ENCODE data around the gene WNK1. TPM values are rescaled to one million over a fixed set of nuclear protein-coding genes. Genes with fewer than 3 reads are reported as not detected.
"Not testable (repeated sequence)": the region's sequence is repeated elsewhere in the genome, so short reads cannot be mapped to it uniquely, and the experiment has no call there.

Gene WNK1
- total RNA-seq, 1 donor from 2014 or later: 333 TPM

DNA sequence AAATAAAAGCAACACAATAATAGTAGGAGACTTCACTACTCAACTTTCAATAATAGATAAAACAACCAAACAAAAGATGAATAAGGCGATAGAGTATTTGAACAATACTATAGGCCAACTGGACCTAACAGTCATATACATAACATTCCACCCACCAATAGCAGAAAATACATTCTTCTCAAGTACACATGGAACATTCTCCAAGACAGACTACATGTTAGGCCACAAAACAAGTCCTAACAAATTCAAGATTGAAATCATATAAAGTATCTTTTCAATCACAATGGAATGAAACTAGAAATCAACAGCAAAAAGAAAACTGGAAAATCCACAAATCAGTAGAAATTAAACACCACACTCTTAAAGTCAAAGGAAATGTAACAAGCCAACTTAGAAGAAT, 168.3 kb downstream of the WNK1 start:
- ATAC-seq (no peak), DNase-seq (no peak)
- intact Hi-C loops (cut with micrococcal nuclease): no loop called here

DNA sequence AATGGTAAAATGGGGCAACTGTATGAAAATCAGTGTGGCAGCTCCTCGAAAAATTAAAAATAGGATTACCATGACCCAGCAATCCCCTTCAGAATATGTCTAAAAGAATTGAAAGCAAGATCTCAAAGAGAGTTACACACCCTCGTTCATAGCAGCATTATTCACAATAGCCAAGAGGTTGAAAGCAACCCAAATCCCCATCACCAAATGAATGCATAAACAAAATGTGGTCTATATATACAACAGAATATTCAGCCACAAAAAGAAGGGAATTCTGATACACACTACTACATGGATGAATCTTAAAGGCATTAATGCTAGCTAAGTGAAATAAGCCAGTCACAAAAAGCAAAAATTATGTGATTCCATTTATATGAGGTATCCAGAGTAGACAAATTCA, 169.9 kb downstream of the WNK1 start:
- DNase-seq: no peak
- intact Hi-C loops (cut with micrococcal nuclease): no loop called here

DNA sequence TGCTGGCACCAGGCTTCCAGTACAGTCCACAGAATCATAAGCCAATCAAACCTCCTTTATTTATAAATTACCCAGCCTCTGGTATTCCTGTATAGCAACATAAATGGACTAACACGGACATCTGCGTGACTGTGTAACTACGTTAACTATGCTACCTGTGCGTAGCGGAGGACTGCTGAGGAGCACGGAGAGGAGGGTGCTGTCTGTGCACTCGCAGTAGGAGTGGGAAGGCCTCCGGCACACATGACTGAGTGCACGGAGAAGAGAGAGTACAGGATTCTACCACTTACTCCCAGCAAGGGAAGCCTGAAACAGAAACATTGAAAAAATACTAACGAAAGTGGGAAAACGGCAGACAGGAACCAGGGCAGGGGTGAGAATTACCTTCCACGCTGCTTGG, 174.3 kb downstream of the WNK1 start:
- ATAC-seq: no peak
- DNase-seq: no peak
- intact Hi-C loops (cut with micrococcal nuclease): no loop called here

More for the DNA sequence above, 169.9 kb downstream of the WNK1 start:
- no peak for ATAC-seq

DNA sequence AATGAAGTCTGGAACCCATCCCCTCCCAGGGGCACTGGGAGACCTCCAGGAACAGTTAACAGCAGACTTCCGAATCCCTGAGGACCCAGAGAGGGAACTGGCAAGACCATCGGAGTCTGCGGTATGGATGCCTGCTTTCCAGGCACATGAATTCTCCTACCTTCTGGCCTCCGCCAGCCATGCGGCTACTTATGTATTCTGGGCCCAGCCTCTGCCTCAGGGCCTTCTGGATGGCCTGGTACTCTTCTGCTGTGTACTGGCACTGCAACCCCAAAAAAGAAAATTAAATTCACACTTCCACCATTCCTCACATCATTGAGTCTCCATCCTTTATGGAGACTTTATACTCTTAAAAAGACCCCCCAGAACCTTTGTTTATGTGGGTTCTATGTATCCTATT, 178.7 kb downstream of the WNK1 start:
- ATAC-seq (no peak), DNase-seq (no peak)
- intact Hi-C loops (cut with micrococcal nuclease): no loop called here

DNA sequence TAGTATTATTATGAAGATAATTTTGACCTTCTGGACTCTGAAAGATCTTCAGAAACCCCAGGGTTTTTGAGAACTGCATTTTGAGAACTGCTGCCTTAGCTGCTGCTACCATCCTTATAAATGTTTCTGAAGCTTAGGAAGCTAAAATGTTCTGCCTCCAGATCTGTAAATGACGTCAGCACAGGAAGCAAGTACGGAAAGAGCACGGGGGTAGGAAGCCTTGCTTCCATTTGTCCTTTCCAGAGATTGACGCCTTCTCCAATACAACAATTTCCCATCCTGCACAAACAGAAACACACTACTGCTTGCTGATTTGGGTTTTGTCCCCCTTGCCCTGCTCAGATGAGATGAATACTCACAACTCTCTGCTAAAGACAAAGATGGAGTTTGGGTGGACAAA, 179.2 kb downstream of the WNK1 start:
- ATAC-seq (no peak), DNase-seq (no peak)
- intact Hi-C loops (cut with micrococcal nuclease): no loop called here

DNA sequence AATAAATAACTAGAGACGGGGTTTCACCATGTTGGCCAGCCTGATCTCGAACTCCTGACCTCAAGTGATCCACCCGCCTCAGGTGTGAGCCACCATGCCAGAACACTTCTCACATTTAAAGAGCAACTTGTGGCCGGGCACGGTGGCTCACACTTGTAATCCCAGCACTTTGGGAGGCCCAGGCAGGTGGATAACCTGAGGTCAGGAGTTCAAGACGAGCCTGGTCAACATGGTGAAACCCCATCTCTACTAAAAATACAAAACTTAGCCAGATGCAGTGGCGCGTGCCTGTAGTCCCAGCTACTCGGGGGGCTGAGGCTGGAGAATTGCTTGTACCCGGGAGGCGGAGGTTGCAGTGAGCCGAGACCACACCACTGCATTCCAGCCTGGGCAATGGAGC, 183.5 kb downstream of the WNK1 start:
- ATAC-seq; intact Hi-C loops (cut with micrococcal nuclease); DNase-seq: not testable (repeated sequence)

DNA sequence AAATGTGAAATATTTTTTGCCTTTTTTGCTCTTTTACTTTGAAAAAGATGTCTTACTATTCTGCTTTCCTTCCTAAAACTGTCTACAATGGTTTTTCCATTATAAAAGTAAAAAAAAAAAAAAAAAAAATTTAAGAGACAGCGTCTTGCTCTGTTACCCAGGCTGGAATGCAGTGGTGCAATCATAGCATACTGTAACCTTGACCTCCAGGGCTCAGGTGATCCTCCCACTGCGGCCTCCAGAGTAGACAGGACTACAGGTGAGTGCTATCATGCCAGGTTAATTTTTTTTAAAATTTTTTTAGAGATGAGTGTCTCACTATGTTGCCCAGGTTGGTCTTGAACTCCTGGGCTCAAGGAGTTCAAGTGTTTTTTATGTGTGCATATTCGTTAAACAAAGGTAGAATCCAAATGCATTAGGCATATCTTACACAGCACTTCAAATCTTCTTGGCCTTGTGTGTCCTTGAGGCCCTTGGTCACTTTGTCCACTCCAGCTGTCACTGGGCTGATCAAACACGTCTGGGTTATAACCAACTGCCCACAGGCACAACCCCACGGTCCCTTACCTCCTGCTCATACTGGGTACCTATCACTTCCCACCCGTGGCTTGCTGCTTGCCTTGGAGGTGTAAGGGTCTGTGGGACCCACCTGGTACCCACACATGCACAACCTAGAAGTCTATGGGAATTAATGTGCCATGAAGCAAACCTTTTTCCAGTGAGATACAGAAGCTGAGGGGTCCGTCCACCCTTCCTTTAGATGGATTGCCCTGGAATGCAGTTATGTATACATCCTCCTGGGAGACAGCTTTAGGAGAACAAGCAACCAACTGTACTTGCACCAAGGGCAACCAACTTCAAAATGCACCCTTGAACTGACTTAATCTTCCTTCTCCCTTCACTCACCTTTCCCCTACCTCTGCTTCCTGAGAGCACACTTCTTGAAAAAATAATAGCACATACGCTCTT, 184.3 kb downstream of the WNK1 start:
- no peak for DNase-seq
- no peak for ATAC-seq
- intact Hi-C loops (cut with micrococcal nuclease): no loop called here

DNA sequence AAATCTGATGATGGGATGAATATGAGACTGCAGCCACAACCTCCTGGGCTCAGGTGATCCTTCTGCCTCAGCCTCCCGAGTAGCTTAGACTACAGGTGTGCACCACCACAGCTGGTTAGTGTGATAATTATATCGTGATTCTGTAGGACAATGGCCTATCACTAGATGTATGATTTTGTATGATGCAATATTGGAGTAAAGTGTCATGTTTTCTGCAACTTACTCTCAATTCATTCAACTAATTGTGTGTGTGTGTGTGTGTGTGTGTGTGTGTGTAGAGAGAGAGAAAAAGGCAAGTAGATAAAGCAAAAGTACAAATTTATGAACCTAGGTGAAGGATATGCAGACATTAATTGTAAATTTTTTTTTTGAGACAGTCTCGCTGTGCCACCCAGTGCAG, 186.4 kb downstream of the WNK1 start:
- DNase-seq: no peak
- ATAC-seq: no peak
- intact Hi-C loops (cut with micrococcal nuclease): no loop called here

DNA sequence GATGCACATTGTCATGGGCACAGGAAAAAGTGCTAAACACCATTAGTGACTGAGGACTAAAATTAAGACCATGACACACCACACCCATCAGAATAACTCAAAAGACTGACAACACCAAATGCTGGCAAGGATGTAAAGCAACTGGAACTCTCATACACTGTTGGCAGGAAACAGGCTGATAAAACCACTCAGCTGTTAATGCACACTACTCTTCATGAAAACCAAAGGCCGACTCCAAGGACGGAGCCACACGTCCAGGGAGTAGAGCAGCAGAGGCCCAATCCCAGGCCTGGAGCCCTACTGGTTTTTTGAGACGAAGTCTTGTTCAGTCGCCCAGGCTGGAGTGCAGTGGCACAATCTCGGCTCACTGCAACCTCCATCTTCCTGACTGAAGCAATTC, 190.7 kb downstream of the WNK1 start:
- DNase-seq (peak; percentile 44), ATAC-seq (peak; percentile 94)
- intact Hi-C loops (cut with micrococcal nuclease): no loop called here

DNA sequence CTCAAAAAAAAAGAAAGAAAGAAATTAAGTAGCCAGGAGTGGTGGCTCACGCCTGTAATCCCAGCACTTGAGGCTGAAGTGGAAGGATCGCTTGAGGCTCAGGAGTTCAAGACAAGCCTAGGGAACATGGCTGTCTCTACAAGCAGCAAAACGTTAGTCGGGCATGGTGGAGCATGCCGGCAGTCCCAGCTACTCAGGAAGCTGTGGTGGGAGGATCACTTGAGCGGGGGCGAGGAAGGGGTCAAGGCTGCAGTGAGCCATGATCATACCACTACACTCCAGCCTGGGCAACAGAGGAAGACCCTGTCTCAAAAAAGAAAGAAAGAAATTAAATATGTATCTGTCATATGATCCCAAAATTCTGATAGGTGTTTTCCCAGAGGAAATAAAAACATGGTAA, 191.8 kb downstream of the WNK1 start:
- ATAC-seq (no peak), DNase-seq (no peak)
- intact Hi-C loops (cut with micrococcal nuclease): no loop called here

DNA sequence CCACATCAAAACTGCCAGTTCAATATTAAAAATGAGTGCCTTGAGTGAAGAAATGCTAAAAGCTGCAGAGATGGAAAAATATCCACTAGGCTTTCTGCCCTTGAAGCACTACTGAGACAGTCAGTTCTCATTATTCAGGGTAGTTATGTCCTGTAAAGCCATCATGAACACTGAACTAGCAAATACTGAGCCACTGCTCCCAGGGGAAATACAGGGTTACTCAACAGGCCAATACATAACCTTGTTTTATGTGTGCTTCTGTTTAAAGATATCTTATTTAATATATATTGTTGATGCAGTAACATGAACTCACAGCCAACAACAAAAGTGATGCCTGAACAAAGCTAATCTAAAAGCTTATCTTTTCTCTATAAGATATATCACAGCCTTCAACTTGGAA, 193.8 kb downstream of the WNK1 start:
- ATAC-seq: no peak
- intact Hi-C loops (cut with micrococcal nuclease): no loop called here

DNA sequence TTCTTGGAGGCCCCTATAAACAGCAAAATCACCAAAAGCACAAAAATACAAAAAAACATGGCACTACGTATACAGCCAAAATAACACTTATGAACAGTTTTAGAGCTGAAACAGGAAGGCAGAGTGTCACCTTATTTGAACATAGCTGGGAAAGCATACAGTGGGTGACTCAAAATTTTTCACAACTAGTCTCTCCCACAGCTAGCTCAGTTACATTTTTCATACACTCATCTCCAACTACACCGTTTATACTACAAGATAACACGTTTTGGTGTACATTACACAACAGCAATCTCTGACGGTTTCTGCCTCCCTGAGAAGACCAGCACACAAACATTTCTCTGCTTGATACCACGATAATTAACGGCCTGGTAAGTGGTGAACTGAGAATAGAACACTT, 194.3 kb downstream of the WNK1 start:
- no peak for ATAC-seq
- intact Hi-C loops (cut with micrococcal nuclease): no loop called here

More for the DNA sequence above, 193.8 kb downstream of the WNK1 start:
- no peak for DNase-seq

DNA sequence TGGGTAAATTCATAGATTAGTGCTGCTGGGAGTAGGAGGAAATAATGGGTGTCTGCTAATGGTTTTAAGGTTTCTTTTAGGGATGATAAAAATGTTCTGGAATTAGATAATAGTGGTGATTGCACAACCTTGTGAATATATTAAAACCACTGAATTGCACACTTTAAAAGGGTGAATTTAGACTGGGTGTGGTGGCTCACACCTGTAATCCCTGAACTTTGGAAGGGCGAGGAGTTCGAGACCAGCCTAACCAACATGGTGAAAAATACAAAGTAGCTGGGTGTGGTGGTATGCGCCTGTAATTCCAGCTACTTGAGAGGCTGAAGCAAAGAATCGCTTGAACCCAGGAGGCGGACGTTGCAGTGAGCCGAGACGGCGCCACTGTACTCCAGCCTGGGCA, 195.9 kb downstream of the WNK1 start:
- ATAC-seq (no peak), DNase-seq (no peak)
- intact Hi-C loops (cut with micrococcal nuclease): no loop called here

More for the DNA sequence above, 194.3 kb downstream of the WNK1 start:
- no peak for DNase-seq

DNA sequence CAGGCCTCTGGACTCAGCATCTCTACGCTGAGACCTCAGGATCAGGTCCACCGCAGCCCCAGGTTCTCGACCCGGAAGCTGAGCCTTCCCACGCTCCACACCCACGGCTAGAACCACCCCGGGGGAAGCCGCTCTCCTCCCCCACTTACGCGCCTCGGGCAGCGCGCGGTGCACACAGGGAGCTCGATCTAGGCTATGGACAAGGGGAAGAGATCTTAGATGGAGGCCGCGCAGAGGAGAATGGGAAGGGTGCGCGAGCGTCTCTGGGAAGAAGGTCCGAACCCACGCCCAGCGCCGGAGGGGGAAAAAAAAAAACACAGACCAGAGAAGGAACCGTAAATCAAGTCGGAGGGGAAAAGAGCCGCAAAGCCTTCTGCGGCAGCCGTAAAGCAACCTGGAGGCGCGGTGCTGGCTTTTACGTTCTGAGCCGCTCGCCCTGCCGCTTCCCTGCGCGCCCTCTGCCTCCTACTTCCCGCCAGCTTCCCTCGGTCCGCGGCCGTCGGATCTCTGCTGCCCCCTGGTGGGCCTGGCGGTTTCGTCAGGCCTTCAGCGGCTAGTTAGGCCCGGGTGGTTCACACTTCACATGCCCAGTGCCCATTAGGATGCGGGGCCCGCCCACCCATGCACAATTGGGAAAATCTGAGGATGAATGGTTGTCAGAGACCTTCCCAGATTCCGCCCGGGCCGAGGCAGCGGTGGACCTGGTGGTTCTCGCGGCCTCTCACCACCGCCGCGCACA, 197.2 kb downstream of the WNK1 start, which contains the start of gene RAD52:
RAD52 (minus strand) TSS at position 242 of the 739 bp plus-strand sequence. CDS start 16,636 bp downstream, outside the sequence.
- intact Hi-C loops (cut with micrococcal nuclease): no loop called here
- DNase-seq (peak; percentile 99), ATAC-seq (peak; percentile 97)

DNA sequence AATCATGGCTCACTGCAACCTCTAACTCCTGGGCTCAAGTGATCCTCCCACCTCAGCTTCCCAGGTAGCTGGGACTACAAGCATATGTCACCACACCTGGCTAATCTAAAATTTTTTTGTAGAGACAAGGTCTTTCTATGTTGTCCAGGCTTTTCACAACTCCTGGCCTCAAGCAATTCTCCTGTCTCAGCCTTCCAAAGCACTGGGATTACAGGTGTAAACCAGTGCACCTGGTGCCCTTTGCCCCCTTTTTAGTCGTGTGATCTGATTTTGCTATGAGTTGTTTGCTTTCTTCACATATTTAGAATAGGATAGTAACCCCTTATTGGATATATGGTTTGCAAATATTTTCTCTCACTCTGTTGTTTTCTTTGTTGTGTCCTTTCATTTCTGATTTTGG, 198.8 kb downstream of the WNK1 start:
- ATAC-seq: no peak
- no peak for DNase-seq
- intact Hi-C loops (cut with micrococcal nuclease): no loop called here

DNA sequence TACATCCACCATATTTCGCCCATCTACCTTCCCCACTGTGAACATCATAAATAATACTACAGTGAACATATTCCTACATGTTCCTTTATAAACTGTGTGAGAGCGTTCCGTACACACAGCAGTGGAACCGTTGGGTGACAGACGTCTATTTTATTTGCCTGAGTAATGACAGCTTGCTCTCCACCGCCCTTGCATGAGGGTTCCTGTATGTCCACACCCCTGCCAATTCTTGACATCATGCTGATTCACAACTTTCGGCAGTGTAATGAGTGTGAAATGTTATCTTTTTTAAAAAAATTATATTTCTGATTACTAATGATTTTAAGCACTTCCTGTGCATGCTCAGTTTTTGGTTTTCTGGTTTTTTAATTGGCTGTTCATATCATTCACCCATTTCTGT, 201.4 kb downstream of the WNK1 start:
- DNase-seq: no peak

DNA sequence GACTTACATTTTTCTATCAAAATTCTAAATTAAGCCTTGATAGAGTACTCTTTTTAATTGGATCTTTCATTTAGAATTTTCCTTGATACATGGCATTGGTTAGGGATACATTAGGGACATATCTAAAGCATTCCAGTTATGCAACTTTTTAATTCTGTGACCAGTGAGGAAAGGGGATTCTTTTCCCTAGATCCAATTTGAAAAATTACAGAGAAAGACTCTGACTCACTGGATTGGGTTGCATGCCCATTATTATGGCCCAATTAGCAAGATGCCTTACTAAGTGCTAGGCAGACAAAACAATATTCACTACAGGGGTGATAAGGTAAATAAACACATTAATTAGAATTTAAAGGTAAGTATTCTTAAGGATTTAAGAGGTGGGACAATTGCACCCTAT, 202.4 kb downstream of the WNK1 start:
- DNase-seq: no peak
- intact Hi-C loops (cut with micrococcal nuclease): no loop called here

More for the DNA sequence above, 201.4 kb downstream of the WNK1 start:
- ATAC-seq: no peak
- intact Hi-C loops (cut with micrococcal nuclease): no loop called here

DNA sequence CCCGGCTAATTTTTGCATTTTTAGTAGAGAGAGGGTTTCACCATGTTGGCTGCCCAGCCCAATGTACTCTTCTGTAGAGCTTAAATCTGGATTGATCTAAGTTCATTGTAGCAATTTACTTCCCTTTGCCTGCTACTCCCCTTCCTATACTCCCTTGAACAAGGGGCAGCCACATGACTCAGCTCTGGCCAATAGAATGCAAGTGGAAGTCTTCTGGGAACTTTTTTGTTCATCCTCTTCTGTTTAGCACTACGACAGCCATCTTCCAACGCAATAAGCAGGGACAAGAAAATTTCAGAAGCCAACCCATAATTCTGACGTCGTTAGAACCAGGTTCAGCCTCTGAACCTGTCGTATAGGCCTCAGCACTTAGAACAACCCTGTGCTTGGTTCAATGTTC, 203.6 kb downstream of the WNK1 start:
- intact Hi-C loops (cut with micrococcal nuclease): no loop called here
- DNase-seq (no peak), ATAC-seq (no peak)

More for the DNA sequence above, 202.4 kb downstream of the WNK1 start:
- ATAC-seq: no peak

DNA sequence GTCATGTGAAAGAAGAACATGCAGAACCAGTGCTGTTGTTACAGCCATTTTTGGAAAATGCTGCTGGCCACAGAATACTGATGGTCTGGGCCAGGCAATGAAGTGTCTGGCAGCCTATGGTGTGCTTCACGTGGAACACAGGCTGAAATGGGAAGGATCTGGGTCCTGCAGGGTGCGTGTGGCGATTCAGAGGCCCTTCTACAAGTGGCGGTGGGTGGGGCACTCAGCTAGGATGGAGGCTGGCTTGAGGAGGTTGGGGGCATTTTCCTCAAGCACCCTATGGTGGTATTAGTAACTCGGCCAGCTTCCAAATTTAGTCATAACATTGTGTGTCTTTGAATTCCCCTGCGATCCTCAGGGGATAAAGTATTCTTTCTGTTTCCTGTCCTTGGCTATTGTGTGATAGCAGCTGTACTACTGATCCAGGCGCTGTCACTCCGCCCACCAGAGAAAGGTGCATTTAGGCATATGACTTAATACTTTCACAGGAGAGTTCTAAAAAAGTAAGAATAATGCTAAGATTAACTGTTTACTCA, 206.3 kb downstream of the WNK1 start:
- ATAC-seq: peak; percentile 49
- intact Hi-C loops (cut with micrococcal nuclease): no loop called here
- no peak for DNase-seq

Data from left ventricle myocardium superior (tissue), 1 donor.